ENCODE results near the gene ZNF606. TPM values are rescaled to one million over a fixed set of nuclear protein-coding genes. Genes with fewer than 3 reads are reported as not detected.

ZNF606 gene
- total and polyA plus RNA-seq, 10 of the 15 experiments (the other 5 are each of a cell fraction or from before 2014, with no cell fraction given): 2.2 to 10.6 (median 7.6) TPM

DNA sequence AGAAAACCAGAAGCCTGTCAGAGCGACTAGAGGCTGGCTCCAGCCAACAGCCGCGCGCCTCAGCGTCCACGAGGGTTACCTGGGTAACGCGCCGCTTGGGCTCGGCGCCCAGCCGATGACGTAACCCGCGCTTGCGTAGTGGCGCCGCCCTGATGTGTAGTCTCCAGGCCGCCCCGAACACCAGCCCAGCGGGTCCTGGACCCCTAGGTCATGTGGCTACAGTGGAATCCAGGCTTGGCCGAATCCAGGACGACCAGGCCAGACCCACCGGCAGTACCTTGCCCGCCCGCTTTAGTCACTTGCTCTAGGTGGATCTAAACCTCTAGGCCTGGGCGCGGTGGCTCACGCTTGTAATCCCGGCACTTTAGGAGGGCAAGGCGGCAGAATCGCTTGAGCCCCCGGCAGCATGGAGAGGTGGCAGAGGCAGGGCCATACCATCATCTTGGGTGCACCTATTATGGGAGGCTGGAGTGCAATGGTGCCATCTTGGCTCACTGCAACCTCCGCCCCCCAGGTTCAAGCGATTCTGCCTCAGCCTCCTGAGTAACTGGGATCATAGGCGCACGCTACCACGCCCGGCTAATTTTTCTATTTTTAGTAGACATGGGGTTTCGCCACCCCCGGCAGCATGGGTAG is 7.2 kb upstream of the ZNF606 start (continued):
- TF ChIP-seq HDAC6 (IDR thresholded peaks at IDR 0.05; ENCODE audit: unreplicated experiment): no peak
- no peak for TF ChIP-seq CBX3 (IDR thresholded peaks at IDR 0.05; ENCODE audit: borderline replicate concordance, low read depth)
- no peak for TF ChIP-seq RBBP5 (conservative IDR thresholded peaks at IDR 0.05)
- no peak for TF ChIP-seq SP1 (IDR thresholded peaks at IDR 0.05; ENCODE audit: low read depth, low read length)
- peak; percentile 50; the same call in 1 of the 2 replicates for TF ChIP-seq POLR2A (IDR thresholded peaks at IDR 0.05; ENCODE audit: low read depth, low read length)
- TF ChIP-seq NFYA (IDR thresholded peaks at IDR 0.05; ENCODE audit: borderline replicate concordance, low read depth, low read length): no peak
- TF ChIP-seq CREB1 (IDR thresholded peaks at IDR 0.05; ENCODE audit: low read depth): peak; percentile 88
- no peak for TF ChIP-seq ZNF384 (IDR thresholded peaks at IDR 0.05; ENCODE audit: borderline replicate concordance, low read depth, low read length)
- TF ChIP-seq POU2F2 (IDR thresholded peaks at IDR 0.05; ENCODE audit: borderline replicate concordance, low read depth, low read length): no peak
- TF ChIP-seq KAT2A (conservative IDR thresholded peaks at IDR 0.05; ENCODE audit: control insufficient read depth, low read depth, low read length): no peak
- TF ChIP-seq RELA (IDR thresholded peaks at IDR 0.05; ENCODE audit: borderline replicate concordance, partially characterized antibody): no peak
- no peak for TF ChIP-seq TARDBP (IDR thresholded peaks at IDR 0.05; ENCODE audit: borderline replicate concordance)
- TF ChIP-seq ASH2L (IDR thresholded peaks at IDR 0.05; ENCODE audit: borderline replicate concordance, low read depth): no peak
- no peak for TF ChIP-seq CHD2 (IDR thresholded peaks at IDR 0.05; ENCODE audit: borderline replicate concordance, low read depth, low read length)
- no peak for TF ChIP-seq SRF (IDR thresholded peaks at IDR 0.05; ENCODE audit: low read depth in 2 of 2, low read length in 2 of 2)
- no peak for TF ChIP-seq EED (IDR thresholded peaks at IDR 0.05; ENCODE audit: low read depth)
- peak; percentile 20 for TF ChIP-seq SIX5 (IDR thresholded peaks at IDR 0.05; ENCODE audit: low read depth, low read length, severe bottlenecking)
- no peak for TF ChIP-seq NR2F1 (conservative IDR thresholded peaks at IDR 0.05)
- TF ChIP-seq CREM (IDR thresholded peaks at IDR 0.05; ENCODE audit: low read depth): peak; percentile 49; the same call in 1 of the 2 replicates
- TF ChIP-seq, protein P1, sequence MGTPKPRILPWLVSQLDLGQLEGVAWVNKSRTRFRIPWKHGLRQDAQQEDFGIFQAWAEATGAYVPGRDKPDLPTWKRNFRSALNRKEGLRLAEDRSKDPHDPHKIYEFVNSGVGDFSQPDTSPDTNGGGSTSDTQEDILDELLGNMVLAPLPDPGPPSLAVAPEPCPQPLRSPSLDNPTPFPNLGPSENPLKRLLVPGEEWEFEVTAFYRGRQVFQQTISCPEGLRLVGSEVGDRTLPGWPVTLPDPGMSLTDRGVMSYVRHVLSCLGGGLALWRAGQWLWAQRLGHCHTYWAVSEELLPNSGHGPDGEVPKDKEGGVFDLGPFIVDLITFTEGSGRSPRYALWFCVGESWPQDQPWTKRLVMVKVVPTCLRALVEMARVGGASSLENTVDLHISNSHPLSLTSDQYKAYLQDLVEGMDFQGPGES (IDR thresholded peaks at IDR 0.05): no peak
- TF ChIP-seq ZSCAN29 (IDR thresholded peaks at IDR 0.05): no peak
- TF ChIP-seq, protein P2, sequence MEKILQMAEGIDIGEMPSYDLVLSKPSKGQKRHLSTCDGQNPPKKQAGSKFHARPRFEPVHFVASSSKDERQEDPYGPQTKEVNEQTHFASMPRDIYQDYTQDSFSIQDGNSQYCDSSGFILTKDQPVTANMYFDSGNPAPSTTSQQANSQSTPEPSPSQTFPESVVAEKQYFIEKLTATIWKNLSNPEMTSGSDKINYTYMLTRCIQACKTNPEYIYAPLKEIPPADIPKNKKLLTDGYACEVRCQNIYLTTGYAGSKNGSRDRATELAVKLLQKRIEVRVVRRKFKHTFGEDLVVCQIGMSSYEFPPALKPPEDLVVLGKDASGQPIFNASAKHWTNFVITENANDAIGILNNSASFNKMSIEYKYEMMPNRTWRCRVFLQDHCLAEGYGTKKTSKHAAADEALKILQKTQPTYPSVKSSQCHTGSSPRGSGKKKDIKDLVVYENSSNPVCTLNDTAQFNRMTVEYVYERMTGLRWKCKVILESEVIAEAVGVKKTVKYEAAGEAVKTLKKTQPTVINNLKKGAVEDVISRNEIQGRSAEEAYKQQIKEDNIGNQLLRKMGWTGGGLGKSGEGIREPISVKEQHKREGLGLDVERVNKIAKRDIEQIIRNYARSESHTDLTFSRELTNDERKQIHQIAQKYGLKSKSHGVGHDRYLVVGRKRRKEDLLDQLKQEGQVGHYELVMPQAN (conservative IDR thresholded peaks at IDR 0.05): no peak
- TF ChIP-seq SMARCA5 (IDR thresholded peaks at IDR 0.05): no peak
- TF ChIP-seq E4F1 (IDR thresholded peaks at IDR 0.05; ENCODE audit: borderline replicate concordance, partially characterized antibody): no peak

Data from GM12878 (cell line).